Umbilical cord (tissue), 2 donors: ENCODE measurements around the gene DCAF17. TPM values are rescaled to one million over a fixed set of nuclear protein-coding genes. Genes with fewer than 3 reads are reported as not detected.
"Not testable (repeated sequence)": the region's sequence is repeated elsewhere in the genome, so short reads cannot be mapped to it uniquely, and the experiment has no call there.

Experiments
- DNase-seq: peaks from one replicate; pipeline ENCODE4 v3.0.0-alpha.2; 2015; ENCODE audit warnings: low spot score
- total RNA-seq: library from RNA; depleted of rRNA; stranded (reverse); fragments of >200 nt; gene quantifications from one replicate; pipeline ENCODE4 v1.2.3, GENCODE V29; 2014; ENCODE audit warnings: low replicate concordance; ENCODE audit not compliant: insufficient read depth

DCAF17 gene
- total RNA-seq, 1 donor from 2014 or later, result 37.1 TPM

DNA sequence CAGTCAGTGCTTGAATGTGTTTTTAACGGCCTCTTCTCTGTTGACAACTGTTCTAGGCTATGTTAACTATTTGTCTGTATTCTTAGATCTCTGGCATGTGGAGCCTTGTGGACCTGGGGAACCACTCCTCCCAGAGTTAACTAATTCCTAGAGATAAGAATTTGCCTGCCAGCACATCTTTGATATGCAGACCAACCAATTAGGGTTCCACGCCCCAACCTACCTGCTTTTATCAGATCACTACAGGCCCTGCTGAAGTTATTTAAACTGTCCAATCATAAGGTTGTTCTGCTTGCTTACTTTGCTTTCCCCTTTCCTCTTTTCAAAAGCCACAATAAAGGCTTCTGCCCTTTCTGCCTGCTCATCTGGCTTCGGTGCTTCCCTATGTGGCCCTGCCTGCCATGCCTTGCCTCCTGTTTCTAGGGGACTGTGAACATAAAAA is 79.7 kb downstream of the DCAF17 start:
- no peak for DNase-seq

DNA sequence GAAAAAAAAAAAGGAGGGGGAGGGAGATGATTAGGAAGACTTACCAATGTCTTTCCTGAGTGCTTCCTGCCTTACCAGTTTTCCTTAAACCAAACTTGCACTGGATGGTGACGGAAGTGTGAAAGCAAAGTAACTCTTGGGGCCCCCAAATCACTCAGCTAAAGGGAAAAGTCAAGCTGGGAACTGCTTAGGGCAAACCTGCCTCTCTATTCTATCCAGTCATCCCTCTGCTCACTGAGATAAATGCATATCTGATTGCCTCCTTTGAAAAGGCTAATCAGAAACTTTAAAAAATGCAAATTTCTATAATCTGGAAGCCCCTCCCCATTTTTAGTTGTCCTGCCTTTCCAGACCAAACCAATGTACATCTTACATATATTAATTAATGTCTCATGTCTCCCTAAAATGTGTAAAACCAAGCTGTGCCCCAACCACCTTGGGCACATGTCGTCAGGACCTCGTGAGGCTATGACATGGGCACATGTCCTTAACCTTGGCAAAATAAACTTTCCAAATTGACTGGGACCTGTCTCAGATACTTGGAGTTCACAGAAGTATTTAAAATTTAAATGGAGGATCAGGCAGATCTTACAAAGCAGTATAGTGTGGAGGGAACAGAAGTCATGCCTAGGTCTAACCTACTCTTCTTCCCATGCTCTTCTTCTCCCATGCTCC is 81.0 kb downstream of the DCAF17 start:
- no peak for DNase-seq

DNA sequence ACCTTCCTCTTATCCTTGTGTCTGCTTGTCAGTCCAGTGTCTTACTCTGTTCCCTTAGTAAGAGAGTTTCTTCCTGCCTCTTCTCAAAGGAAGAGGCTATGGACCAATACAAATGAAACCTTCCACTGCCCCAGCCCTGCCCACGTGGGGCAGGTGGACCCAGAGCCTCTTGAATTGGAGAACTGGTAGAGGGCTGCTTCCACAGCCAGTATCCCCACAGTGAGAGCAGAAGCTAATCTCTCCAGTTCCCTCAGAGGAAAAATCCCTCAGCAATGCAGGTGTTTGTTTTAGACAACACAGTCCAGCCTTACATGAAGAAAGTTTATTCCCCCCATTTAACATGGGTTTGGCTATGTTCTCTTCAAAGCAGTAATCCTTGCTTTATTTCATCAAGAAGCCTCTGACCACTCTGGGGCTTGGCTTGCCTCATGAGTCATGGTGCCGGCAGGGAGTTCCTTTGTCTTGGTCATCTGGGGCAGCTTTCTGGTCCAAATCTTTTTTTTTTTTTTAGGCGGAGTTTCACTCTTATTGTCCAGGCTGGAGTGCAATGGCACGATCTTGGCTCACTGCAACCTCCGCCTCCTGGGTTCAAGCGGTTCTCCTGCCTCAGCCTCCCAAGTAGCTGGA is 81.8 kb downstream of the DCAF17 start:
- no peak for DNase-seq

DNA sequence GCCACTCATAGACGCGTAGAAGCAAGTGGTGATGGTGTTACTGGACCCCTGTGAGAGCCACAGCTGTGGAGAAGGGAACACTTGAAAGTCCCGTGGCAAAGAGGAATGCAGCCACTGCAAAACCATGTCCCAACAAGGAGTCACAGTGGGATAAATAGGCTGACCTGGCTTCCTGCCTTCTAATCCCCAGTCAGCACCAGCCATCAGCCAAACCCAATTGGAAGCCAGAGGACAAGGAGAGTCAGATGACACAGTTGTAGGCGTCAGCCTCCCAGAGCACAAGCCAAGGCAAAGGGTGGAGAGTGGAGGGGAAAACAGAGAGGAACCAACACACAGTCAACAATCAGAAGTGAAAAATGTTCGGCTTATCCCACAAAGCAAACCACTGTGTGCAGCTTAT is 82.8 kb downstream of the DCAF17 start:
- no peak for DNase-seq

DNA sequence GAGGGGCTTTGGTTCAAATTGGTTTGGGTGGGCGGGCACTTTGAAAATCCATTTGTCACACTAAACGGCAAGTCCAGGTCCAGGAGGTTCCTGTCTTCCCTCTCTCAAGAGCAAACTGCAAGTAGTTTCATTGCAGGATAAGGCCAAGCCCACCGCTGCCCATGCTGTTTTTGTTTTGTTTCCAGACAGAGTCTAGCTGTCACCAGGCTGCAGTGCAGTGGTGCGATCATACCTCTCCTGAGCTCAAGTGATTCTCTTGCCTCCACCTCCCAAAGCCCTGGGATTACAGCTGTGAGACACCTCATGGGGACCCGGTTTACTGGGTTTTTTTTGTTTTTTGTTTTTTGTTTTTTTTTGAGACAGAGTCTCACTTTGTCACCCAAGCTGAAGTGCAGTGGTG is 86.4 kb downstream of the DCAF17 start:
- no peak for DNase-seq

DNA sequence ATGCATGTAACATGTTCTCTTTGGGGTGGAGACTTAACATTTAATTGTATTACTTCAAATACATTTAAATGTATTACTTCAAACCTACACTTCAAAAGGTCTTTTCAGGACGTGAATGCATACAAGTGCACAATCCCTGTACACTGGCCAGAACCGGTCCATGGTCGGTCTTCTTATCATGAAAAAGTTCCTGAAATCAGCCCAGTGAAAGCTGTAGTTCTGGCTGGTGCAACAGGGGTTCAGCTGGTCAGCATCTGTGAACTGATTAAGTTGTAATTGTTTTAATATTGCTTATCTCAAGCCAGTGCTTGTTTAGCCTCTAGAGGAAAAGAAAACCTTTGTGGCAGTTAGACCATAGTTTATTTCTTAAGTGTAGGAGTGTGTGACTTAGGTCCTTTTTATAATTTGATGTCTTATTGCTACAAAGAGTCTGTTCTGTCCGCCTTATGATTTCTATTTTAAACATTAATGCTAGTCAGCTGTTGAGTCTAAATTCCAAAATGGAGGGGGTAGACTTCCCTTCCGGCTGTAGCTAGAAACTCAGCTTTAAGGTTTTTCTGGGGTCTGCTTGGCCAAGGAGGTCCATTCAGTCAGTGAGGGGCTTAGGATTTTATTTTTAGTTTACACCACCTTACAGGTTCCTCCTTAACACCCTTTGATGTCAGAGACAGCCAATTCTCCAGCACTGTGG is 87.5 kb downstream of the DCAF17 start:
- DNase-seq, result peak; percentile 20

DNA sequence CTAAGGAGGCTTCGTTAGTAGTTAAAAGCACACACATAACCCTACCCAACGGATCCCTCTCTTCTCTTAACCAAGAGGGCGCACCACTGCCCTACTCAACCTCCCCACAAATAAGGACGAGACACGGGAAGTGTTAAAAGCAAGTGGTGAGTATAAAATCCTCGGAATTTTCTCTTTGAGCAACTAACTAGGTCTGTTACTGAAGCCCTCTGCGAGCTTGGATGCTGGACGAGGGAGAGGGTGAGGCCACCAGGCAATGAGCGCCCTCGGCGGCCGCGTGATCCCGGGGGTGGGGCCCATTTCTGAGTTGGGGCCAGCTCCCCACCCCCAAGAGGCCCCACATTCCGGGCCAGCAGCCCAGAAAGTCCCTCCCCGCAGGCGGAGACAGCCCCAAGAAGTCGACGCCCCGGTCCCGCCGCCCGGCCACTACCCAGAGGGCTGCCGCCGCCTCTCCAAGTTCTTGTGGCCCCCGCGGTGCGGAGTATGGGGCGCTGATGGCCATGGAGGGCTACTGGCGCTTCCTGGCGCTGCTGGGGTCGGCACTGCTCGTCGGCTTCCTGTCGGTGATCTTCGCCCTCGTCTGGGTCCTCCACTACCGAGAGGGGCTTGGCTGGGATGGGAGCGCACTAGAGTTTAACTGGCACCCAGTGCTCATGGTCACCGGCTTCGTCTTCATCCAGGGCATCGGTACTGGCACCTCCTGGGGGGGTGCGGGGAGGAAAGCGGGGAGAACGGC is 88.2 kb downstream of the DCAF17 start, which contains the start of gene CYBRD1:
TSS of gene CYBRD1 (plus strand) at position 423 of the 736 bp plus-strand sequence. CDS start at position 495, 72 bp downstream.
- DNase-seq, result peak; percentile 95

DNA sequence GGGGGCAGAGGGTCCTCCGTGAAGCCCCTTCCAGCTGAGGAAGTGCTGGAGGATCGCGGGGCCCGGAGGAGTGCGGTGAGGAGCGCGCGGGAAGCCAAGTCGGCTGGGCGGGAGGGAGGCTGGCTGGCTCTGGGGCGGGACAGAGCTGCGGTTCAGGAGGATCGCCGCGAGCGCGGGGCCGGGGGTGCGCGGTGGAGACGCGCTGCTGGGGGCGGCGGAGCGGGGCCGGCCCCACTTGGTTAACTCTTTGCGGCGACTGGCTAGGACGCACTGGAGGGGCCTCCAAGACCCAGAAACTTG is 88.7 kb downstream of the DCAF17 start:
- no peak for DNase-seq

DNA sequence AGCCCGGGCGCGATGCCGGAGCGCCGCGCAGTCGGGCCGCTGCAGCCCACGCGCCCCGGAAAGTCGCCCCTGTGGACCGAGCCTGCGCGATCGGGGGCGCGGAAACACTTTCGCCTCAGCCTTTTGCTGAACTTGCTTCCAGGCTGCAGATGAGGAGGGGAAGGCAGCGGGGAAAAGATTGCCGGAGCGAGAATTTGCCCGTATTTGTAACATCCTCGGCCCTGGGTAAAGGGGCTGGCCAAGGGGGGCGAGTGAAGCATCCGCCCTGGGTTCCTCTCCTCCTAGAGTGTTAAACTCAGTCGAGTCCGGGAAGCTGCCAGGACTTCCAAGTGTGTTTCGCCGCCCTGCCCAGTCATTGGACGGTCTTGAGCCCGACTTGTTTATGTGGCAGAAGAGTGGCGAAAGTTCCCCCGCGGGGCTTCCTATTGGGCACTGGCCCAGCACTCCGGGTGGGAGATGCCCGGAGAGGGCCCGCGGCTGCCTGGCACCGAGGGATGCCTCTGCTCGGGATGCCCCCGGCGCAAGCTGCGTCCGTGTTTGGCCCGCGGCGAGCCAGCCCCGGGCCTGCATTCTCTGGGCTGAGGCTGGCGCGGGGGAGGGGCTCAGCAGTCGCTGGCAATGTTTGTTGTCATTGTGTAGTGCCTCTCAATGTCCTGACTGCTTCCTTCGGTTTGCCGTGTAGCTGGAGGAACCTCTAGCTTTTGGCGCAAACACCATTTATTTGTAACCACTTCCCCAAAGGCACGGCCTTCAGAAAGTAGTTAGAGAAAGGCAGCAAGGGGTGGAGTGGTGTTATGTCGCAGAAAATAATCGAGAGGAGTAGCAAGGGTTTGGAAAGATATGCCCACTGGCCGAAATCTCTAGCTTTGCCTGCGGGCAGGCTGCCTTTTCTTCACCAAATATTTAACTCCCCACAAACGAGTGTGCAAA is 89.3 kb downstream of the DCAF17 start:
- DNase-seq, result peak; percentile 92

DNA sequence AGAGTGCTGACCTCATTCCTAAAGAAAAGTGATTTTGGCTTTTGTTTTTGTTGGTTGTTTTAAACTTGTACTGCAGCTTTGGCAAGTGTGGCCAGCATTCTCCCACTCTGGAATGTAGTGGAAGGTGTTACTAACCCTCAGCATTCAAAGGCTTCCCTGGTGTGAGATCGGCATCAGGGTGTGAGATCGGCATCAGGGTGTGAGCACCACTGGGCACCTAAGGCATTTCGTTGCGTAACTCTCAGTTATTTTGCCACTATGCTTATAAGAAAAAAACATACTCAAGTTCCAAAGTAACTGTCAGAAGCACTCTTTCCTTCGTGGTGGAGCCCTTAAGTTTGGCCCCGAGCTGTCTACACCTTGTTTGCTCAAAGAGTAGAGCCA is 90.0 kb downstream of the DCAF17 start:
- DNase-seq, result peak; percentile 25

DNA sequence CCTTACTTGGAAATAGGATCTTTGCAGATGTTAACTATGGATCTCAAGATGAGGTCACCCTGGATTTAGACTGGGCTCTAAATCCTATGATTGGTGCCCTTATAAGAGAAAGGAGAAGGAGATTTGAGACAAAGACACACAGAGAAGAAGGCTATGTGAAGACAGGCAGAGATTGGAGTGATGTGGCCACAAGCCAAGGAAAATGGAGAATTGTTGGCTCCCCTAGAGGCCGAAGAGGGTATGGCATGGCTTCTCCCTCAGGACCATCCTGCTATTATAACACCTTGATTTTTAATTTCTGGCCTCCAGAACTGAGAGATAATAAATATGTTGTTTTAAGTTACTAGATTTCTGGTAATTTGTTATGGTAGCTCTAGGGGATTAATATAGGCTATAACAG is 95.9 kb downstream of the DCAF17 start:
- no peak for DNase-seq

DNA sequence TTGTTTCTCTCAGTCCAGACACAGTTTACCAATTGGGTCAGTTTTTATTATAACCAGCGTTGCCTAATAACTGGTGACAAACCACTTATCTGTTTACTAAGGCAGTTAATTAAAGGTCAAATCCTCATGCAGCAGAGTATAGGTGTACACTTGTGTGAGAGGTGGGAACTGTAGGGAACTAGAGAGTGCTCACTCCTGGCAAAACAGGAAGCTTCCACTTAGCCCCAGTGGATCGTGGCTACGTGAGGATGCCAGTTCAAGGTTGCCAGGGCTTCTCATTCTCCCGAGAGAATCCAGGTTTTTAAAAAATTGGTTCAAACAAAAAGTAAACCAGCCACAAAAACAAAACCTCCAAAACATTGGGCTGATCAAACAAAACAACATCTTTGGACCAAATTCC is 96.4 kb downstream of the DCAF17 start:
- no peak for DNase-seq

DNA sequence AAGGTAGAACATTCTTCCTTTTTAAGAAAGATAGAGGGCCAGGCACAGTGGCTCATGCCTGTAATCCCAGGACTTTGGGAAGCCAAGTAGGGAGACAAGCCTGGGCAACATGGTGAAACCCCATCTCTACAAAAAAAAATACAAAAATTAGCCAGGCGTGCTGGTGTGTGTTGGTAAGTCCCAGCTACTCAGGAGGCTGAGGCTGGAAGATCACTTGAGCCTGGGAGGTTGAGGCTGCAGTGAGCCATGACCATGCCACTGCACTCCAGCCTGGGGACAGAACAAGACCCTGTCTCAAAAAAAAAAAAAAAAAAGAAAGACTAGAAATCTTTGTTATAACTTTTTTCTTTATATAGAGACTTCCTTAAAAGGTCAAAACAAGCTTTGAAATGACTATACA is 96.8 kb downstream of the DCAF17 start:
- not testable (repeated sequence) for DNase-seq

DNA sequence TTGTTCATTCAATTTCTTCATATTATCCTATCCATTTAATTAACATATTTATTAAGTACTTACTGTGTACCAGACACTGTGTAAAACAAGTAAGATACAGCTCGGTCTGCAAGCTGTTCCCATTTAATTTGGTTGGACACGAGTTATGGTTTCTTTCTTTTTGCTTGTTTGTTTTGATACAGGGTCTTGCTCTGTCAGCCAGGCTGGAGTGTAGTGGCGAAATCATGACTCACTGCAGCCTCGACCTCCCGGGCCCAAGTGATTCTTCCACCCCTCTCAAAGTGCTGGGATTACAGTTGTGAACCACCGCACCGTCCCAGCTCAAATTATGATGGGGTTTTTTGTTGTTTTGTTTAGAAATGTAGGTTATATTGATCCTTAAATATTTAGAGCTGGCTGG is 97.3 kb downstream of the DCAF17 start:
- DNase-seq, result peak; percentile 25

DNA sequence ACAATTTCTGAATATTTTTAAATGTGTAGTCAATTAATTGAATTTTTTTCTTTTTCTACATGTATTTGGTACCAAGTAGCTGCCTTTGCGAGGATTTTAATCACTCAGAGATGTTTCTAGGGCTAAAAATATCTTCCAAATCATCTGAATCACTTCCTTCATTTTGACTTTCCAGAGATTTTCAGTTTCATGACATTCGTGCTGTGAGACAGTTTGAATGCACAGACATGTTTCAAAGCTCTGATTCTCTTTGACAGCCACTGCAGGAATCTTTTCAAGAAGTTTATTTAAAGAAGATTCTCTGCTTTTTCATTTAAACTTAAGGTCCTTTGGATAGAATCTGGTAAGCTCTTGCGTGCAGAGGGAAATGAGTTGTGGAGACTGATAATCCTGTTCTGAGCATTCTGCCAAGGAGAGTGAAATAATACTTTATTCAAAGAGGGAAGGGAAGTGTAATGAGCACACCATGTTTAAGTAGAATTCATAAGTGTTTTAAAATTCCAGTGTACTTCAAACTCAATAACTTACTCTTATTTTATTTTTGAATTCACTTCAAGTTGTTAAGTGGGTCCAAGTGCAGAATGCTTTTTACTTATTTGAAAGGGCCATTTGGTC is 97.9 kb downstream of the DCAF17 start:
- DNase-seq, result peak; percentile 31

DNA sequence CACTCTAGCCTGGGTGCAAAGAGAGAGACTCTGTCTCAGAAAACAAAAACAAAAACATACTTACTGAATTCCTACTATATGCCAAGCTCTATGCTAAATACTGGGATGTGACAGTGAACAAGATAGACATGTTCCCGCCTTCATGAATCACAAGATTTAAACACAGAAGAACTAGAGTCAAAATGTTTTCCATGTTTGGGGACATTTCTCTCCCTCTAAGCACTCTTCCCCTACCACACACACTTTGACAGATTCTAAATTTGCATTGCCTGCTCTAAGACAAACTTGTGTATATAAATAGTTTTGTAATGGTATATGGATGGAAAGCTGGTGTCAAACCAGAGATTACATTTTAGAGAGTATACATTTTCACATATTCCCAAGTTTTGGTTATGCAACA is 99.3 kb downstream of the DCAF17 start:
- DNase-seq, result no peak
